H9 (cell line): ENCODE data around the gene ARHGAP15. TPM values are rescaled to one million over a fixed set of nuclear protein-coding genes. Genes with fewer than 3 reads are reported as not detected.

ENCODE experiments used
- DNase-seq: peaks from one replicate; pipeline ENCODE4 v3.0.0-alpha.2; 2017
- H2AFZ ChIP-seq: one replicate; pipeline ENCODE4 v1.6.1; 2013; ENCODE audit warnings: mild to moderate bottlenecking, low read length, control low read depth, moderate library complexity
- H2AK5ac ChIP-seq: 2 replicates; pipeline ENCODE4 v1.6.1; 2013; ENCODE audit warnings: low read length, control low read depth, mixed read lengths; ENCODE audit not compliant: insufficient read length
- H2BK120ac ChIP-seq: one replicate; pipeline ENCODE4 v1.6.1; 2013; ENCODE audit warnings: low read depth, mild to moderate bottlenecking, low read length, control low read depth, inconsistent platforms; ENCODE audit not compliant: poor library complexity, severe bottlenecking
- H2BK12ac ChIP-seq: 2 replicates; pipeline ENCODE4 v1.6.1; 2013; ENCODE audit warnings: low read length, control low read depth, mixed read lengths, low read depth; ENCODE audit not compliant: insufficient read length
- H2BK15ac ChIP-seq: 2 replicates; pipeline ENCODE4 v1.6.1; 2013; ENCODE audit warnings: low read depth, low read length, control low read depth
- H2BK20ac ChIP-seq: one replicate; pipeline ENCODE4 v1.6.1; 2013; ENCODE audit warnings: low read depth, mild to moderate bottlenecking, low read length, control low read depth, inconsistent platforms; ENCODE audit not compliant: poor library complexity, severe bottlenecking
- H2BK5ac ChIP-seq: 2 replicates; pipeline ENCODE4 v1.6.1; 2013; ENCODE audit warnings: low read length, control low read depth, mixed read lengths; ENCODE audit not compliant: insufficient read length
- H3K14ac ChIP-seq: 2 replicates; pipeline ENCODE4 v1.6.1; 2013; ENCODE audit warnings: low read length, control low read depth; ENCODE audit not compliant: insufficient read depth
- H3K18ac ChIP-seq: 2 replicates; pipeline ENCODE4 v1.6.1; 2013; ENCODE audit warnings: low read depth, mild to moderate bottlenecking, mixed read lengths, low read length, control low read depth; ENCODE audit not compliant: insufficient read length
- H3K23ac ChIP-seq: 2 replicates; pipeline ENCODE4 v1.6.1; 2013; ENCODE audit warnings: low read length, control low read depth, mixed read lengths, low read depth; ENCODE audit not compliant: insufficient read length
- H3K23me2 ChIP-seq: 2 replicates; pipeline ENCODE4 v1.6.1; 2013; ENCODE audit warnings: low read depth, mild to moderate bottlenecking, mixed read lengths, low read length, control low read depth; ENCODE audit not compliant: insufficient read length, poor library complexity, severe bottlenecking
- H3K27ac ChIP-seq: 2 replicates; pipeline ENCODE4 v1.5.1; 2013; ENCODE audit warnings: low read length, control low read depth, mixed read lengths, low read depth; ENCODE audit not compliant: insufficient read length
- H3K27me3 ChIP-seq: 2 replicates; pipeline ENCODE4 v1.6.1; 2013; ENCODE audit warnings: low read length, control low read depth, inconsistent platforms; ENCODE audit not compliant: insufficient read depth
- H3K4ac ChIP-seq: 2 replicates; pipeline ENCODE4 v1.6.1; 2013; ENCODE audit warnings: low read depth, mild to moderate bottlenecking, control low read depth, inconsistent platforms, low read length, moderate library complexity
- H3K4me1 ChIP-seq: 2 replicates; pipeline ENCODE4 v1.6.1; 2013; ENCODE audit warnings: low read length, control low read depth, inconsistent platforms; ENCODE audit not compliant: insufficient read depth
- H3K4me2 ChIP-seq: 2 replicates; pipeline ENCODE4 v1.6.1; 2013; ENCODE audit warnings: low read length, control low read depth, mixed read lengths; ENCODE audit not compliant: insufficient read length, insufficient read depth
- H3K56ac ChIP-seq: 2 replicates; pipeline ENCODE4 v1.6.1; 2013; ENCODE audit warnings: low read depth, mild to moderate bottlenecking, mixed read lengths, low read length, control low read depth; ENCODE audit not compliant: insufficient read length
- H3K79me1 ChIP-seq: 2 replicates; pipeline ENCODE4 v1.6.1; 2013; ENCODE audit warnings: low read depth, mild to moderate bottlenecking, moderate library complexity, low read length, control low read depth, inconsistent platforms; ENCODE audit not compliant: insufficient read depth, poor library complexity, severe bottlenecking
- H3K79me2 ChIP-seq: 2 replicates; pipeline ENCODE4 v1.6.1; 2013; ENCODE audit warnings: low read length, control low read depth, inconsistent platforms; ENCODE audit not compliant: insufficient read depth
- H3K9ac ChIP-seq: 2 replicates; pipeline ENCODE4 v1.6.1; 2013; ENCODE audit warnings: low read length, control low read depth, mixed read lengths; ENCODE audit not compliant: insufficient read length; ENCODE audit errors: extremely low read depth
- H3K9me3 ChIP-seq: one replicate; pipeline ENCODE4 v1.6.1; 2013; ENCODE audit warnings: low read depth, low read length, inconsistent platforms; ENCODE audit not compliant: control insufficient read depth
- H3T11ph ChIP-seq: one replicate; pipeline ENCODE4 v1.6.1; 2013; ENCODE audit warnings: mild to moderate bottlenecking, low read length, control low read depth, inconsistent platforms
- H4K20me1 ChIP-seq: one replicate; pipeline ENCODE4 v1.6.1; 2013; ENCODE audit not compliant: control insufficient read depth, insufficient read length, insufficient read depth
- H4K5ac ChIP-seq: 2 replicates; pipeline ENCODE4 v1.6.1; 2013; ENCODE audit warnings: low read depth, mild to moderate bottlenecking, mixed read lengths, low read length, control low read depth; ENCODE audit not compliant: insufficient read length
- H4K8ac ChIP-seq: replicated peaks from 2 replicates; pipeline ENCODE4 v1.6.1; 2013; ENCODE audit warnings: low read length, control low read depth, mixed read lengths, low read depth; ENCODE audit not compliant: insufficient read length
- H4K91ac ChIP-seq: 2 replicates; pipeline ENCODE4 v1.6.1; 2013; ENCODE audit warnings: low read depth, mild to moderate bottlenecking, moderate library complexity, mixed read lengths, low read length, control low read depth; ENCODE audit not compliant: insufficient read length
- H3K27ac Mint-ChIP-seq, 3 experiments: 2 replicates in 2 of 3; 3 replicates in 1 of 3; pipeline ENCODE4 v1.8.0; 2020 to 2021; ENCODE audit warnings: mixed read lengths in 3 of 3, mild to moderate bottlenecking in 1 of 3, moderate library complexity in 1 of 3
- H3K27me3 Mint-ChIP-seq: 2 replicates; pipeline ENCODE4 v1.8.0; 2021; ENCODE audit warnings: low read depth, mild to moderate bottlenecking, moderate library complexity, mixed read lengths
- H3K36me3 Mint-ChIP-seq, 3 experiments: 2 replicates in 2 of 3; 3 replicates in 1 of 3; pipeline ENCODE4 v1.8.0; 2020 to 2021; ENCODE audit warnings: low read depth in 3 of 3, mixed read lengths in 3 of 3; ENCODE audit not compliant: insufficient read depth in 1 of 3
- H3K4me1 Mint-ChIP-seq, 2 experiments: 2 replicates each; pipeline ENCODE4 v1.8.0; 2020; ENCODE audit warnings: mixed read lengths in 2 of 2
- H3K4me3 Mint-ChIP-seq, 2 experiments: 2 replicates in 1 of 2; 3 replicates in 1 of 2; pipeline ENCODE4 v1.8.0; 2020 to 2021; ENCODE audit warnings: mild to moderate bottlenecking in 2 of 2, mixed read lengths in 2 of 2, moderate library complexity in 1 of 2
- H3K9me3 Mint-ChIP-seq, 2 experiments: 2 replicates in 1 of 2; 3 replicates in 1 of 2; pipeline ENCODE4 v1.8.0; 2020; ENCODE audit warnings: mild to moderate bottlenecking in 2 of 2, mixed read lengths in 2 of 2, moderate library complexity in 1 of 2
- total RNA-seq: library from RNA; stranded (reverse); gene quantifications from 2 replicates; pipeline ENCODE4 v1.2.1, GENCODE V29; 2021
- TF ChIP-seq, protein P1 (sequence below): fragments of 200-600 bp; sonication (generic); conservative IDR thresholded peaks from 3 replicates; pipeline ENCODE4 v1.8.0; 2021; ENCODE audit warnings: antibody characterized with exemption, mild to moderate bottlenecking

ARHGAP15 gene
- total RNA-seq, 1 experiment from 2014 or later: not detected

DNA sequence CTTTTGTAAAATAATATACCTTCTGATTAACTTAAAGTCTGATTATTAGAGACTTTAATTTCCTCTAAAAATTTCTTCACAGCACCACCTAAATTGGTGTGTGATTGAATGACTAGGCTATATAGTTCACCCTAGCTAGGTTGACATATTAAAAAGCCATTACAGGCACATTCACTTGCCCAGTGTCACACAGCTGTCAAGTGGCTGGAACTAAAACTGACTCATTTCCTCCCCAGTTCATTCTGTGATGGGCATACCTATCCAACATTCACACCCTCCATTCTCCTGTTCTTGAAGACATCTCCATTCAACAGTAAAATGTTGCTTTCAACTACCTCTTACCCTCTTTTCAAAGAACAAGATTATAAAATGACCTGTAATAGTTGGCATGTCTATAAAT is 334.5 kb downstream of the ARHGAP15 start:
- Histone ChIP-seq H3K14ac (no peak overlapping the region), H3K23ac (no peak overlapping the region), H2BK12ac (no peak overlapping the region), H4K5ac (no peak overlapping the region), H3K4me2 (no peak overlapping the region), H2BK120ac (no peak overlapping the region), H3K79me2 (no peaks in the 10 kb centered on the region), H3K18ac (no peak overlapping the region), H2AFZ (no peak overlapping the region), H2BK15ac (no peak overlapping the region), H3T11ph (no peak overlapping the region), H3K9me3 (no peaks in the 10 kb centered on the region), H3K4ac (no peak overlapping the region), H3K27ac (no peak overlapping the region), H3K9ac (no peak overlapping the region), H3K79me1 (no peaks in the 10 kb centered on the region), H4K20me1 (no peaks in the 10 kb centered on the region), H4K8ac (no peak overlapping the region), H3K4me1 (no peaks in the 10 kb centered on the region), H3K23me2 (no peaks in the 10 kb centered on the region), H3K56ac (no peak overlapping the region), H3K27me3 (no peaks in the 10 kb centered on the region), H4K91ac (no peak overlapping the region), H2BK20ac (no peak overlapping the region), H2BK5ac (no peak overlapping the region), H2AK5ac (no peak overlapping the region)
- Mint-ChIP-seq H3K36me3 (no peaks in the 10 kb centered on the region; a peak in 1 of 7 replicates), H3K9me3 (no peaks in the 10 kb centered on the region; a peak in 1 of 5 replicates), H3K27ac (no peak overlapping the region), H3K27me3 (no peaks in the 10 kb centered on the region), H3K4me3 (no peak overlapping the region), H3K4me1 (peaks cover 2 to 8% of the 10 kb centered on the region in 2 experiments; a peak in 3 of 4 replicates)
- no peak for DNase-seq
- TF ChIP-seq, protein P1, sequence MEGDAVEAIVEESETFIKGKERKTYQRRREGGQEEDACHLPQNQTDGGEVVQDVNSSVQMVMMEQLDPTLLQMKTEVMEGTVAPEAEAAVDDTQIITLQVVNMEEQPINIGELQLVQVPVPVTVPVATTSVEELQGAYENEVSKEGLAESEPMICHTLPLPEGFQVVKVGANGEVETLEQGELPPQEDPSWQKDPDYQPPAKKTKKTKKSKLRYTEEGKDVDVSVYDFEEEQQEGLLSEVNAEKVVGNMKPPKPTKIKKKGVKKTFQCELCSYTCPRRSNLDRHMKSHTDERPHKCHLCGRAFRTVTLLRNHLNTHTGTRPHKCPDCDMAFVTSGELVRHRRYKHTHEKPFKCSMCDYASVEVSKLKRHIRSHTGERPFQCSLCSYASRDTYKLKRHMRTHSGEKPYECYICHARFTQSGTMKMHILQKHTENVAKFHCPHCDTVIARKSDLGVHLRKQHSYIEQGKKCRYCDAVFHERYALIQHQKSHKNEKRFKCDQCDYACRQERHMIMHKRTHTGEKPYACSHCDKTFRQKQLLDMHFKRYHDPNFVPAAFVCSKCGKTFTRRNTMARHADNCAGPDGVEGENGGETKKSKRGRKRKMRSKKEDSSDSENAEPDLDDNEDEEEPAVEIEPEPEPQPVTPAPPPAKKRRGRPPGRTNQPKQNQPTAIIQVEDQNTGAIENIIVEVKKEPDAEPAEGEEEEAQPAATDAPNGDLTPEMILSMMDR: no peak
